Immature natural killer cell (primary cell): ENCODE data around the gene RNF141. TPM values are rescaled to one million over a fixed set of nuclear protein-coding genes. Genes with fewer than 3 reads are reported as not detected.

Source experiments
- DNase-seq, 3 donors: peaks; one replicate each; pipeline ENCODE4 v3.0.0; 2022; ENCODE audit warnings: mixed read lengths in 1 of 3
- H3K27ac Mint-ChIP-seq, 6 donors: one replicate each; pipeline ENCODE4 v1.8.0; 2020; ENCODE audit warnings: mixed read lengths in 6 of 6, mild to moderate bottlenecking in 5 of 6, inconsistent platforms in 4 of 6, moderate library complexity in 3 of 6
- H3K27me3 Mint-ChIP-seq, 3 donors: one replicate each; pipeline ENCODE4 v1.8.0; 2020 to 2021; ENCODE audit warnings: low read depth in 3 of 3, mild to moderate bottlenecking in 3 of 3, mixed read lengths in 3 of 3, moderate library complexity in 3 of 3, inconsistent platforms in 1 of 3
- H3K36me3 Mint-ChIP-seq, 3 donors: one replicate each; pipeline ENCODE4 v1.8.0; 2020; ENCODE audit warnings: mixed read lengths in 3 of 3, inconsistent platforms in 2 of 3, mild to moderate bottlenecking in 2 of 3
- H3K4me1 Mint-ChIP-seq, 2 donors: one replicate each; pipeline ENCODE4 v1.8.0; 2020; ENCODE audit warnings: inconsistent platforms in 2 of 2, mild to moderate bottlenecking in 2 of 2, mixed read lengths in 2 of 2, moderate library complexity in 1 of 2
- H3K4me3 Mint-ChIP-seq, 5 donors: one replicate each; pipeline ENCODE4 v1.8.0; 2020; ENCODE audit warnings: mild to moderate bottlenecking in 5 of 5, mixed read lengths in 5 of 5, inconsistent platforms in 3 of 5, moderate library complexity in 3 of 5
- H3K9me3 Mint-ChIP-seq, 6 donors: one replicate each; pipeline ENCODE4 v1.8.0; 2020; ENCODE audit warnings: mild to moderate bottlenecking in 6 of 6, mixed read lengths in 6 of 6, inconsistent platforms in 4 of 6, moderate library complexity in 3 of 6
- polyA plus RNA-seq, 3 donors: library from polyadenylated mRNA; unstranded; fragments of 300-500 nt; fragmentation: Illumina TruSeq; gene quantifications; one replicate each; pipeline ENCODE4 v1.2.3, GENCODE V29; 2021

Gene RNF141
- polyA plus RNA-seq, 3 donors from 2014 or later: 12.0 to 16.8 (median 13.0) TPM

DNA sequence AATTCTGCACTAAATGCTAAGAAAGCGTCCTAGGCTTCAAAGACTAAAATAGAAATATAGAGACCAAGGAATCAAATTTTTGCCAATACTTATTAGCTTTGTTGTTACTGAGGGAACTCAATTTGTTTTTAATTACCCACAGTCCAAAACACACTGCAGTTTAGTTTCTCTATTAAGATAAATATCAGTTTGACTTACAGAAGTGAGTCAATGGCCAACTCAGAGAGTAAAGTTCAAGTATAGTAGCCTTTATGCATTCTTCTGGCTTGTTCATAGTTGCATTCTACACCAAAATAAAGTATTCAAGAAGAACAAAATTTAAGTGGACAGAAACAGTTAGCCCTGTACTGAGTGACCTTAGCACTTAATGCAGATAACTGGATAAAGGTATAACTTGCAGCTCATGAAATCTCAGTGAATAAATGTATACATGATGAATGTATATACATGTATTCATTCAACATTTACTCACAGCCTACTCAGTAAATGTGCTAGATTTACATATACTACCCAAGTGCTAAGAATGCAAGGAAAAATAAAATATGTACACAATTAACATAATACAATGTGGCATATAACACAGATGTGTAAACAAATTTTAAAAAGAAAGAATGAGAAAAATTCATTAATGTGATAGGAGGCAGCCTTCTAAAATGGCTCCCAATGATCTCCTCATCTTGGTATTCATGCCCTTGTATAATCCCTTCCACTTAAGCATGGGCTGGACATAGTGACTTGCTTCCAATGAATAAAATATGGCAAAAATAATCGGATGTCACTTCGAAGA is 9.7 kb upstream of the RNF141 start:
- no peak for DNase-seq
- peaks cover 0 to 3% (median 0%) of the 10 kb centered on the region in 3 donors for H3K36me3 Mint-ChIP-seq
- H3K27ac Mint-ChIP-seq: no peak overlapping the region
- no peaks in the 10 kb centered on the region for H3K9me3 Mint-ChIP-seq
- H3K27me3 Mint-ChIP-seq: peaks cover 2 to 6% (median 5%) of the 10 kb centered on the region in 3 donors
- H3K4me1 Mint-ChIP-seq: no peaks in the 10 kb centered on the region
- no peak overlapping the region for H3K4me3 Mint-ChIP-seq

- Mint-ChIP-seq H3K4me1 (peaks cover 9 to 14% of the 10 kb centered on the region in 2 donors), H3K4me3 (no peak overlapping the region), H3K27me3 (peaks cover 5 to 11% (median 9%) of the 10 kb centered on the region in 3 donors), H3K36me3 (no peaks in the 10 kb centered on the region), H3K27ac (no peak overlapping the region), H3K9me3 (no peaks in the 10 kb centered on the region)
- DNase-seq: no peak
These were observed 3.8 kb upstream of the RNF141 start for GRCh38 chr11:10544491-10545465.

GRCh38 chr11:10543782-10544181 is 2.8 kb upstream of the RNF141 start:
- H3K27me3 Mint-ChIP-seq: peaks cover 5 to 9% (median 8%) of the 10 kb centered on the region in 3 donors
- no peaks in the 10 kb centered on the region for H3K9me3 Mint-ChIP-seq
- H3K27ac Mint-ChIP-seq: no peak overlapping the region
- no peaks in the 10 kb centered on the region for H3K36me3 Mint-ChIP-seq
- H3K4me1 Mint-ChIP-seq: peaks cover 11 to 19% of the 10 kb centered on the region in 2 donors
- no peak overlapping the region for H3K4me3 Mint-ChIP-seq
- no peak for DNase-seq

DNA sequence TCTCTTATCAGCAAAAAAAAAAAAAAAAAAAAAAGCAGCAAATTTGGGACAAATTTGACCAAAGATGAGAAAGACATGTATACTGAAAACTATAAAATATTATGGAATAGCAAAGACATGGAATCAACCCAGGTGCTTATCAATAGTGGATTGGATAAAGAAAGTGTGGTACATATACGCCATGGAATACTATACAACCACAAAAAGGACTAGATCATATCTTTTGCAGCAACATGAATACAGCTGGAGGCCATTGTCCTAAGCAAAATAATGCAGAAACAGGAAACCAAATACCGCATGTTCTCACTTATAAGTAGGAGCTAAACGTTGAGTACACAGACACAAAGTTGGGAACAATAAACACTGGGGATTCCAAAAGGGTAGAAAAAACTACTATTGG is 1.8 kb upstream of the RNF141 start:
- H3K27me3 Mint-ChIP-seq: peaks cover 5 to 8% (median 7%) of the 10 kb centered on the region in 3 donors
- H3K9me3 Mint-ChIP-seq: no peaks in the 10 kb centered on the region
- no peaks in the 10 kb centered on the region for H3K36me3 Mint-ChIP-seq
- DNase-seq: no peak
- no peak overlapping the region for H3K4me3 Mint-ChIP-seq
- peak overlapping the region in 1 of 6 donors; percentile 16 for H3K27ac Mint-ChIP-seq
- peaks cover 11 to 19% of the 10 kb centered on the region in 2 donors for H3K4me1 Mint-ChIP-seq

- peaks cover 11 to 19% of the 10 kb centered on the region in 2 donors for H3K4me1 Mint-ChIP-seq
- H3K27ac Mint-ChIP-seq: peak overlapping the region; percentile 68 to 93 (median 90)
- H3K4me3 Mint-ChIP-seq: peak overlapping the region; percentile 86 to 89 (median 88)
These were observed 559 bp upstream of the RNF141 start for GRCh38 chr11:10541561-10541930.

GRCh38 chr11:10540546-10540914 is 457 bp downstream of the RNF141 start:
- Mint-ChIP-seq H3K4me3 (peak overlapping the region; percentile 86 to 89 (median 88)), H3K9me3 (no peaks in the 10 kb centered on the region), H3K27ac (peak overlapping the region; percentile 78 to 93 (median 88)), H3K27me3 (peaks cover 3 to 8% (median 7%) of the 10 kb centered on the region in 3 donors), H3K36me3 (no peaks in the 10 kb centered on the region), H3K4me1 (peaks cover 11 to 19% of the 10 kb centered on the region in 2 donors)
- DNase-seq: no peak

More at GRCh38 chr11:10541561-10541930, 559 bp upstream of the RNF141 start:
- H3K36me3 Mint-ChIP-seq: no peaks in the 10 kb centered on the region
- peaks cover 5 to 8% (median 7%) of the 10 kb centered on the region in 3 donors for H3K27me3 Mint-ChIP-seq
- DNase-seq: no peak
- H3K9me3 Mint-ChIP-seq: no peaks in the 10 kb centered on the region

DNA sequence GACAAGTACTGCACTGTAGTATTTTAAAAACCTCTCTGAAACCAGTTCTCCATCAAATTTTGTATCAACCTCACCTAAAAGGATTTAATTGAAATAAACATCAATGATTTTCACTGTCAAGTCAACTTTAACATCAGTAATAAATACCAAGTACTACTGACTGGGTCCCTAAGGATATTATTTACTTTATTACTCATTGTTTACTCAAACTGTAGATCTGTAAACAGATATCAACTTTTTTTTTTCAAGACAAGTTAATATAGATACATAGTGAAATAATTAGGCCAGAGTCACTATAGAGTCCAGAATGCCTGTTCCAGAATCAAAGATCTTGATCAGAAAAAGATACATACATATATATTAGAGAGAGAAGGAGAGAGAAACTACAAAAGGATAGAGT is 1.6 kb downstream of the RNF141 start:
- no peak for DNase-seq
- H3K4me3 Mint-ChIP-seq: peak overlapping the region; percentile 86 to 89 (median 88)
- H3K4me1 Mint-ChIP-seq: peaks cover 11 to 19% of the 10 kb centered on the region in 2 donors
- H3K27ac Mint-ChIP-seq: peak overlapping the region in 2 of 6 donors; percentile 87 to 88
- peaks cover under 1 to 8% (median 7%) of the 10 kb centered on the region in 3 donors for H3K27me3 Mint-ChIP-seq
- no peaks in the 10 kb centered on the region for H3K9me3 Mint-ChIP-seq
- no peaks in the 10 kb centered on the region for H3K36me3 Mint-ChIP-seq

DNA sequence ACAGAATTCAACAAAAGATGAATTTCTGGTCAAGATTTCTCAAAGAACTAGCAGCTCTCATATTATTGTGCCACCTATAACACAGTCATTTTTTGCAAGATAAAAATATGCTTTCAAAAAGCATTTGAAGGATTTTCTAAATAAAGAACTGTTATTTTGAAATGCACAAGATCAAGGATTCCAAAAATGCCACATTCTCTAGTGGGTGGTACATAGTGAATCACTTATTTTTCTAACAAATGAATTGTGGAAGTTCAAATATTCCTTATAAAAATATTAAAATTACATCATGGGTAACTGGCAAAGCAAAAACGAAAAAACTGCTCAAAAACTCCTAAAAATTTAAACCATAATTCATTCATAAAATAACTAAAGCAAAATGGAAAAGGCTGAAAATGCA is 2.1 kb downstream of the RNF141 start:
- Mint-ChIP-seq H3K4me1 (peaks cover 11 to 19% of the 10 kb centered on the region in 2 donors), H3K9me3 (no peaks in the 10 kb centered on the region), H3K27ac (no peak overlapping the region), H3K27me3 (peaks cover 0 to 8% (median 7%) of the 10 kb centered on the region in 3 donors), H3K36me3 (peaks cover 0 to under 1% (median under 1%) of the 10 kb centered on the region in 3 donors), H3K4me3 (no peak overlapping the region)
- DNase-seq: no peak

GRCh38 chr11:10537600-10537999 is 3.4 kb downstream of the RNF141 start:
- Mint-ChIP-seq H3K27me3 (peaks cover 0 to 5% (median 4%) of the 10 kb centered on the region in 3 donors), H3K4me1 (peaks cover 11 to 19% of the 10 kb centered on the region in 2 donors), H3K27ac (no peak overlapping the region), H3K9me3 (no peaks in the 10 kb centered on the region), H3K36me3 (peaks cover 8 to 10% (median 10%) of the 10 kb centered on the region in 3 donors), H3K4me3 (no peak overlapping the region)
- DNase-seq: no peak

GRCh38 chr11:10534316-10534715 is 6.7 kb downstream of the RNF141 start:
- H3K4me1 Mint-ChIP-seq: no peaks in the 10 kb centered on the region
- no peaks in the 10 kb centered on the region for H3K9me3 Mint-ChIP-seq
- H3K4me3 Mint-ChIP-seq: no peak overlapping the region
- H3K27ac Mint-ChIP-seq: no peak overlapping the region
- peaks cover 20 to 31% (median 25%) of the 10 kb centered on the region in 3 donors for H3K36me3 Mint-ChIP-seq
- H3K27me3 Mint-ChIP-seq: no peaks in the 10 kb centered on the region
- DNase-seq: no peak

DNA sequence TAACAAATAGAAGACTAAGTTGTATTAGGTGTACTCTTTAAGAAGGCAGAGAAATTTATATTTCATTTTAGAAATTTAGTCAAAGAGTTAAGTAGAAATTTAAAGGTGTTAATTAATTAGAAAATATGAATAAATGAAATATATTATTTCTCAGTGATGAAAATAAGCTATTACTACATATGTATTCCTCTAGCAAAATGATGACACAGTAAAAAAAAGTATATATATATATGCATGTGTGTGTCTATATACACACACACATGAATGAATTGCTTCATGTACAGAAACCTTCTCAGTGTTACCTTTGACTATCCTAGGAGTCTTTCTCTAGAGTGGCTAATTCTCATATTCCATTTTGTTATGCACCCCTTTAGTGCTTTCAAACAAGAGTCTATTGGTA is 7.7 kb downstream of the RNF141 start:
- no peaks in the 10 kb centered on the region for H3K4me1 Mint-ChIP-seq

GRCh38 chr11:10532526-10532925 is 8.5 kb downstream of the RNF141 start:
- no peak overlapping the region for H3K4me3 Mint-ChIP-seq
- no peak for DNase-seq
- H3K4me1 Mint-ChIP-seq: no peaks in the 10 kb centered on the region
- no peaks in the 10 kb centered on the region for H3K27me3 Mint-ChIP-seq
- H3K9me3 Mint-ChIP-seq: no peaks in the 10 kb centered on the region
- H3K36me3 Mint-ChIP-seq: peaks cover 24 to 41% (median 33%) of the 10 kb centered on the region in 3 donors
- H3K27ac Mint-ChIP-seq: no peak overlapping the region

More for the DNA sequence above, 7.7 kb downstream of the RNF141 start:
- no peak for DNase-seq
- no peak overlapping the region for H3K27ac Mint-ChIP-seq
- no peak overlapping the region for H3K4me3 Mint-ChIP-seq
- no peaks in the 10 kb centered on the region for H3K9me3 Mint-ChIP-seq
- H3K27me3 Mint-ChIP-seq: no peaks in the 10 kb centered on the region
- H3K36me3 Mint-ChIP-seq: peaks cover 22 to 38% (median 31%) of the 10 kb centered on the region in 3 donors

GRCh38 chr11:10529279-10529678 is 11.7 kb downstream of the RNF141 start:
- Mint-ChIP-seq H3K27ac (no peak overlapping the region), H3K36me3 (peaks cover 44 to 66% (median 53%) of the 10 kb centered on the region in 3 donors), H3K4me3 (no peak overlapping the region), H3K9me3 (no peaks in the 10 kb centered on the region), H3K27me3 (no peaks in the 10 kb centered on the region), H3K4me1 (no peaks in the 10 kb centered on the region)
- no peak for DNase-seq

DNA sequence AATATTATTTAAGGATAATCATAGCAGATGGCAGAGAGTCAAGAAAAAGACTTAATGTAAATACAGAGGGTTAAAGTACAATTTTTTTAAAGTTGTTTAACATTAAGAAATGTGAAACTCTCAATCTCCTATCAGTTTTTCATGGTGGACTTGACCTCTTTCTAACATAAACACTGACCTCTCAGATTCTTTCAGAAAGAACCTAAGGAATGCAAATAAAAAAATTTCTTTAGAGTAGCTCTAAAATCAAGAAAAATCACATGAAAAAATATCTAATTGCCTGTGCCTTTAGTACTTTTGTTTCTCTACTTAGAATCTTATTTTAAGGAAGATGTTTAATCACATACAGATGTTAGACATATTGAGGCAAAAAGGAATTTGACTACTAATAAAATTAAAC is 12.9 kb downstream of the RNF141 start:
- no peaks in the 10 kb centered on the region for H3K9me3 Mint-ChIP-seq
- H3K4me3 Mint-ChIP-seq: no peak overlapping the region
- DNase-seq: no peak
- no peaks in the 10 kb centered on the region for H3K27me3 Mint-ChIP-seq
- no peaks in the 10 kb centered on the region for H3K4me1 Mint-ChIP-seq
- H3K36me3 Mint-ChIP-seq: peaks cover 42 to 67% (median 47%) of the 10 kb centered on the region in 3 donors
- H3K27ac Mint-ChIP-seq: no peak overlapping the region
